ENCODE data around the gene PDCD4. TPM values are rescaled to one million over a fixed set of nuclear protein-coding genes. Genes with fewer than 3 reads are reported as not detected.

PDCD4 gene
- total RNA-seq, 2 experiments from 2014 or later, result 59.0 to 116 TPM

DNA sequence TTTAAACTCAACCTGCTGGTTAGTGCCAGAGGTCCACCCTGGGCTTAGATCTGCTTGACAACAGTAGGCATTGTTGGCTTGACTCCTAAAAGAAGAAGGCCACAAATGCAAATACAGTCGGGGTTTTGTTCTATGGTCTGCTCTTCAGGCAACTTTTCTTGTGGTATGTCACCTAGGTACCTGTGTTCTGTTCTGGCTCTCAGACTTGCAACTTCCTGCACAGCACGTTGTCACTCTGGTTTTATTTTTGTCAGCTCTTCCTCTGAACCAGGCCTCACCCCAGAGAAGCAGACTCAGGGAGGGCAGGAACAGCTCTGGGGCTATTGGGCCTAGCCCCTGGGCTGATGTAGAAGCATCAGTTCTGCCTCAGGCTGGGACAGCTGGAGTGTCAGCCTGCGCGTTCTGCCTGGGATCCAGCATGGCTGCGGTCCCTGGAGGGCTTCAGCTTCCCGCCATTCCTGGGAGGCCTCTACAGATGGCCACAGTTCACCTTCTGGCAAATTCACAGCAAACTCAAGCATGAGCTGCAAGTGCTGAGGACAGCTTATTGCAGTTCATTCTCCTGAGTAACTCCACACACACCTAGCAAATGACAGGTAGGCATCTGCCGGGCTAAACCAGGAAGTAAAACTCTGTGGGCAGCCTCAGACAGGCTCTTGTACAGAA is 11.0 kb upstream of the PDCD4 start:
- TF ChIP-seq, protein P1, sequence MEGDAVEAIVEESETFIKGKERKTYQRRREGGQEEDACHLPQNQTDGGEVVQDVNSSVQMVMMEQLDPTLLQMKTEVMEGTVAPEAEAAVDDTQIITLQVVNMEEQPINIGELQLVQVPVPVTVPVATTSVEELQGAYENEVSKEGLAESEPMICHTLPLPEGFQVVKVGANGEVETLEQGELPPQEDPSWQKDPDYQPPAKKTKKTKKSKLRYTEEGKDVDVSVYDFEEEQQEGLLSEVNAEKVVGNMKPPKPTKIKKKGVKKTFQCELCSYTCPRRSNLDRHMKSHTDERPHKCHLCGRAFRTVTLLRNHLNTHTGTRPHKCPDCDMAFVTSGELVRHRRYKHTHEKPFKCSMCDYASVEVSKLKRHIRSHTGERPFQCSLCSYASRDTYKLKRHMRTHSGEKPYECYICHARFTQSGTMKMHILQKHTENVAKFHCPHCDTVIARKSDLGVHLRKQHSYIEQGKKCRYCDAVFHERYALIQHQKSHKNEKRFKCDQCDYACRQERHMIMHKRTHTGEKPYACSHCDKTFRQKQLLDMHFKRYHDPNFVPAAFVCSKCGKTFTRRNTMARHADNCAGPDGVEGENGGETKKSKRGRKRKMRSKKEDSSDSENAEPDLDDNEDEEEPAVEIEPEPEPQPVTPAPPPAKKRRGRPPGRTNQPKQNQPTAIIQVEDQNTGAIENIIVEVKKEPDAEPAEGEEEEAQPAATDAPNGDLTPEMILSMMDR (conservative IDR thresholded peaks at IDR 0.05; ENCODE audit: low read length), result no peak
- no peak for TF ChIP-seq EZH2phosphoT487 (IDR thresholded peaks at IDR 0.05; ENCODE audit: borderline replicate concordance, low read depth, low read length)
- intact Hi-C loops (cut with micrococcal nuclease; ENCODE audit: unreplicated experiment), result loop anchor here (5.0 kb wide), 1 partner anchor 503 kb away; no protein-coding TSS in a partner anchor
- Histone ChIP-seq H3K27ac (ENCODE audit: low read depth, low read length, poor library complexity, severe bottlenecking) (peak overlapping the region; percentile 91), H3K9me3 (ENCODE audit: low read length) (no peaks in the 10 kb centered on the region), H3K4me1 (ENCODE audit: insufficient read depth, low read length, poor library complexity, severe bottlenecking) (peaks cover 87% of the 10 kb centered on the region), H3K4me2 (ENCODE audit: low read length) (peak overlapping the region; percentile 72), H4K20me1 (ENCODE audit: insufficient read depth, low read length) (no peaks in the 10 kb centered on the region), H2AFZ (ENCODE audit: low read length) (peak overlapping the region; percentile 78), H3K36me3 (ENCODE audit: insufficient read depth, low read length) (no peaks in the 10 kb centered on the region), H3K79me2 (ENCODE audit: insufficient read depth, low read depth, low read length) (no peaks in the 10 kb centered on the region), H3K9me2 (ENCODE audit: insufficient read depth, low read length) (no peaks in the 10 kb centered on the region), H3K4me3 (ENCODE audit: low read depth, low read length, poor library complexity, severe bottlenecking) (peak overlapping the region; percentile 24)
- no TSS peak for BruUV-seq (replicated peaks)
- DNase-seq (ENCODE audit: low spot score), result peak; percentile 74
- ChIA-PET CTCF (ENCODE audit: unreplicated experiment) (interaction anchor here (1.1 to 5.3 kb wide), 3 partner anchors 18 to 54 kb away, joined by 3 to 39 read pairs (median 4); no protein-coding TSS in a partner anchor), POLR2A (interaction anchor here (0.8 to 5.5 kb wide), 10 partner anchors 9 to 58 kb away, joined by 3 to 121 read pairs (median 5); partner anchors contain the start of gene PDCD4)

DNA sequence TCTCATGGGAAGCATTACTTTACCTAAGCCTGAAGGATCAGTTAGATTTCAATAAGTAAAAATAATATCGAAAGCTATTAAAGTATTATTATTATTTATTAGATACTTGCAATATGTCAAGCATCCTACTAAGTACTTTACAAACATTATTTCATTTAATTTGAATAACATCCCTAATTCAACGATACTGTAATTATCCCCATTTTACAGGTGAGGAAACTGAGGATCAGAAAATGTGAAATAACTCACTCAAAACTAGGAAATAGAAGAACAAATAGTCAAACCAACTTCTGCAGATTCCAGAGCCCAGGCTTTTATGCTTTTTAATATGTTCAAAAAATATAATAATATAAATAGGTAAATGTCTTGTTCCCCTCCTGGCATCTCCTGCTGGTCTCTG is 10.3 kb upstream of the PDCD4 start:
- no peaks in the 10 kb centered on the region for H3K9me2 ChIP-seq (ENCODE audit: insufficient read depth, low read length)
- H3K4me1 ChIP-seq (ENCODE audit: insufficient read depth, low read length, poor library complexity, severe bottlenecking), result peaks cover 95% of the 10 kb centered on the region
- H3K79me2 ChIP-seq (ENCODE audit: insufficient read depth, low read depth, low read length), result no peaks in the 10 kb centered on the region
- ChIA-PET POLR2A (interaction anchor here (0.6 to 5.5 kb wide), 12 partner anchors 8 to 58 kb away, joined by 3 to 121 read pairs (median 5); partner anchors contain the start of gene PDCD4), CTCF (ENCODE audit: unreplicated experiment) (interaction anchor here (1.3 to 5.3 kb wide), 2 partner anchors 19 to 55 kb away, joined by 4 to 39 read pairs; no protein-coding TSS in a partner anchor)
- no peaks in the 10 kb centered on the region for H3K36me3 ChIP-seq (ENCODE audit: insufficient read depth, low read length)
- peak overlapping the region; percentile 72 for H3K4me2 ChIP-seq (ENCODE audit: low read length)
- intact Hi-C loops (cut with micrococcal nuclease; ENCODE audit: unreplicated experiment), result loop anchor here (5.0 kb wide), 1 partner anchor 504 kb away; no protein-coding TSS in a partner anchor
- no peak for DNase-seq (ENCODE audit: low spot score)
- no TSS peak for BruUV-seq (replicated peaks)
- no peaks in the 10 kb centered on the region for H4K20me1 ChIP-seq (ENCODE audit: insufficient read depth, low read length)
- peak overlapping the region; percentile 91 for H3K27ac ChIP-seq (ENCODE audit: low read depth, low read length, poor library complexity, severe bottlenecking)
- TF ChIP-seq, protein P1 (conservative IDR thresholded peaks at IDR 0.05; ENCODE audit: low read length), result no peak
- TF ChIP-seq EZH2phosphoT487 (IDR thresholded peaks at IDR 0.05; ENCODE audit: borderline replicate concordance, low read depth, low read length), result no peak
- no peaks in the 10 kb centered on the region for H3K9me3 ChIP-seq (ENCODE audit: low read length)
- peak overlapping the region; percentile 24 for H3K4me3 ChIP-seq (ENCODE audit: low read depth, low read length, poor library complexity, severe bottlenecking)
- H2AFZ ChIP-seq (ENCODE audit: low read length), result peak overlapping the region; percentile 78; the same call in 1 of the 2 replicates
